HG03457 (cell line): Measurements from ENCODE around the gene GPR65.
"Not testable (repeated sequence)": the region's sequence is repeated elsewhere in the genome, so short reads cannot be mapped to it uniquely, and the experiment has no call there.

Source experiments
- ATAC-seq: cut with Tn5 transposase; IDR thresholded peaks from one replicate; pipeline ENCODE4 v1.9.1; 2021; ENCODE audit warnings: moderate number of reproducible peaks; ENCODE audit not compliant: unreplicated experiment

Gene GPR65

DNA sequence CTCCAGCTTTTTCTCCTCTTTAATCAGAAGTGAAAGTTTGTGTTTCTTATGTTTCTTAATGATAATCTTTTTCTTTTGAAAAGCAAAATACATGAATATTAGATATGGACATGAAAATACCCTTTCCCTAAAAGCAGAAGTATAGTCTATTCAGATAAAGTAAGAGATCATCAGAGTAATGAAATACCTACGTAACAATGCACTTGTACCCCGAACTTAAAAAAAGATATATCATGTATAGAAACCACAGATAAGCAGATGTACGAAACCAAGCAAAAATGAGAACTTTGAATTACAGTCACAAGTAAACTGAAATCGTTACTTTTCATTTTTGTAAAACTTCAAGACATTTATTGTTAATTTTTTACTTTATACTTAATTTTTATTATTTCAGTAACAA lies 1.5 kb upstream of the GPR65 start:
- no peak for ATAC-seq

DNA sequence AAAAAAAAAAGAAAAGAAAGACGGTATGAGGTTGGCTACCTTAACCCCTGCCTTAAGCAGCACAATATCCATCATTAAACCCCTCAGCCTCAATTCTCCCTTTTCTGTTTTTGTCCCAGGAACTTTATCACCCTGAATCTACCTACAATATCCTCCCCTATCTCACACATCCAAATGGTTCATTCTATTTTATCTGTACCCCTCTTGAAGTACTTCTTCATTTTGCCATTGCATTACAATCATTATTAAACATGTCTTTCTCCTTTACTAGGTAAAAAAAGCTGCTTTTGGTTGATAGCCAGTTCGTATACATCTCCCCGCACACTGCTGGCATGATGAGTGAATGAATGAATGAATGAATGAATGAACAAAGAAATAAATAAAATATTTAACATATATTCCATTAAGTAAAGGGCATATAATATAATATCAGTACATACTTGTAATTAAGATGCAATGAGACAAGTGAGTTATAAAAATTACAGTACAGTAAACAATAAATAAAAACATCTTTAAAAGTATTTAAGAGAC lies 364 bp upstream of the GPR65 start:
- ATAC-seq, result no peak

DNA sequence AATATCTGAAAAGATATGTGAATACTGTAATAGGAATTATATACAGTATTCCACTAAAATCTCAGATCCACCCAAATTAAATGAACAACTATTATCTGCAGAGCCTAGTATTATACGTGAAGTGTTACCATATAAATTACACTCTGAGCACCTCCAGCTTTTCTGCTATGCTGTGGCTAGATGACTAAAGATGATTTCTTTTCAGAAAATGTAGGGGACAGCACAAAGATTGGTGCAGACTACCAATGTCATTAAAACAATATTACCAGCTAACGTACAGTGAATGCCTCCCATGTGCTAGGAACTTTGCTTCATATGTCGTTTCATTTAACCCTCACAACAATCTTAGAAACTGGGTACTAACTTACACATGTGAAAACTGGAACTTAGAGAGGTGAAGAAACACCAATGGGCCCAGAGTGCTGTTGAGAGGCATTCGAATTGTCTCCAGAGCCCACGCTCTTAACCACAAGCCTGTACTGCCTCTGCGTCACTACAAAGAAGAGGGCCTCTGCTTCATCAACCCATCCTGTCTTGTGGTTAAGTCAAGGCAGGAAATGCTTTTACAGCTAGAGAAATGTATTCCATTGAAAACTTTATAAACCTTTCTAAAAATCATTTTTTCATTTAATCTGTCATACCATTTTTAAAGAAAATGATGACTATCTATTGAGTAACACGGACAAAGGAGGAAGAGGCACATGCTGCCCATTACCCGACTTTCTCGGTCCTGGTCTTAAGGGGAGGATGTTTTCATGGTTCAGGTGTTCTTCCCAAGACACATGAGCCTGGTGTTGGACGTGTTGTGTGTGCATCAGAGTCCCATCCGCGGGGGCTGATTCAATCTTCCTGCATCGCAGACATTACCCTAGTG lies 1.3 kb downstream of the GPR65 start:
- ATAC-seq, result peak; percentile 85

DNA sequence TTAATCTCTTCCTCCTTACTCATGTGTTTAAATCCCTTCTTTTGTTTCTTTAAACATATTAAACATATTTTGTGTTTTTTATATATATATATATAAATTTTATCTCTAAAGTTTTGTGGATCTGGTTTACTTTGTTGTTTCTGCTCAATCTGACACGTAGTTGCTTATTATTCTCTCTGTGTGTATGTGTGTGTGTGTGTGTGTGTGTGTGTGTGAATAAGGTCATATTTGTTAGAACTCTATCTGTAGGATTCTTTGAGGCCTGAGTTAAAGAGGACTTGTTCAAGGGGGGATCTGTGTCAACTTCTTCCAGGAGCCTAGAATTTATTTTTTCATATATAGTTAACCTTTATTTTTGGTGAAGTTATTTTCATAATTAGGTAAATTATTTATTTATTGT lies 2.7 kb downstream of the GPR65 start:
- no peak for ATAC-seq

DNA sequence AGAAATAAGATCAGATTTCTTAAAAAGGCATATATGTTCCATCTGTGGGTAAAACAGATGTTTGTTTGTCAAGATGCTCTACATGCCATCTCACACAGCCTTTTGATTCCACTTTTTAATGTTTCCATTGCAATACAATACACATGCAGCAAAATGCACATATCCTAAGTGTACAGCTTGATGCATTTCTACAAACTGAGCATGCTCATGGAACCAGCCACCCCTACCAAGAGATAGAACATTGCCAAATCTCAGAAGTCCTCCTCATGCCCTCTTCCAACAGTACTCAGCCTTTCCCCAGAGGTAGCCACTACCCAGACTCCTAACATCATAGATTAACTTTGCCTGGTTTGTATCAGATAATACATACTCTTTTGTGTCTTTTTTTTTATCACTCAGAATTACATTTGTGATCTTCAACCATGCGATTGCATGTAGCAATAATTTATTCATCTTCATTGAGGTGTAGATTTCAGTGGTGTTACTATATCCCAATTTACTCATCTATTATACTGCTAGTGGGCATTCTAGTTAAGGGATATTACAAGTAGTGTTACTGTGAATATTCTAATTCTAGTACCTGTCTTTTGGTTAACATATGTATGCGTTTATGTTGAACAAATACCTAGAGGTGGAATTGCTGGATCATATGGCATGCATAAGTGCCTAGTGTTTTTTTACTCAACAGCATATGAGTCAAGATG lies 3.3 kb downstream of the GPR65 start:
- no peak for ATAC-seq

DNA sequence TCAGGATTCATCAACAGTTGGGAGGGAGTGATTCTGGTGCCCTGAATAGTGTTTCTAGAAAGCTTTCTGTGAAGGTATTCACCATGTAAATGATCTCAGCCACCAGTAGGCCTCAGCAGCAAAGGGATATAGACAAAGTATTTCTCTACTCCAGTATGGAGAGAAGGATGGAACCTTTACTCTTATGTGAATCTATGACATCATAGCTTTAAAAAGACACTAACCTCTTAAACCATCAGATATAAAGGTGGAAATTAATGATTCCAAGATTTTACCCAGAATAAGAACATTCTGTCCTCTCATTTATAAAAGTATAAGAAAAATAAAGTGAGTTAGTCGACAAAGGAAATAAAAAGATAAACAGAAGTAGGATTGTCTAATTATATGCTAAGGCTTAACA lies 4.6 kb downstream of the GPR65 start:
- no peak for ATAC-seq

DNA sequence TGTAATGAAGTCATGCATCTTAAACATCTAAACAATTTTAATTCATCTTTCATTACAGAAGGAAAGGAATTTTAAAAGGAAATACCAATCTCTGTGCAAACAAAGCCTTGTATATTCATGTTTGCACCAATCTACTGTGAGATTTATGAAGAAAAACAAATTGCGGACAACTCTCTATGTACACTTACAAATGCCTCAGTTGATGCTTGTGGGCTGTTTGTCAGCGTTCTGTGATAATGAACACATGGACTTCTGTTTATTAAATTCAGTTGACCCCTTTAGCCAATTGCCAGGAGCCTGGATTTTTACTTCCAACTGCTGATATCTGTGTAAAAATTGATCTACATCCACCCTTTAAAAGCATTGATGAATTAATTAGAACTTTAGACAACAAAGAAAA lies 5.4 kb downstream of the GPR65 start:
- no peak for ATAC-seq

DNA sequence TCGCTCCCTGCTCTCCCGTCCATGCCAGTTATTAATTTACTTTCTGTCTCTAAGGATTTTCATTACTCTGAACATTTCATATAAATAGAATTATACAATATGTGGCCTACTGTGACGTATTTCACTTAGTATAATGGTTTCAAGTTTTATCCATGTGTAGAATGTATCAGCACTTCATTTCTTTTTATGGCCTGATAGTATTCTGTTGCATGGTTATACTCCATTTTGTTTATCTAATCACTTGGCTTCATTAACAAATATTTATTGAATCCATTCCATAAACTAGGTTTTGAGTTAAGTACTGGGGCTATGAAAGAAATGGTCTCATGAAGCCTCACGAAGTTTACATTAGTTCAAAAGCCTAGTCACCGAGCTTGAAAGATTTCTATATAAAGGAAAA lies 7.6 kb downstream of the GPR65 start:
- ATAC-seq, result no peak

DNA sequence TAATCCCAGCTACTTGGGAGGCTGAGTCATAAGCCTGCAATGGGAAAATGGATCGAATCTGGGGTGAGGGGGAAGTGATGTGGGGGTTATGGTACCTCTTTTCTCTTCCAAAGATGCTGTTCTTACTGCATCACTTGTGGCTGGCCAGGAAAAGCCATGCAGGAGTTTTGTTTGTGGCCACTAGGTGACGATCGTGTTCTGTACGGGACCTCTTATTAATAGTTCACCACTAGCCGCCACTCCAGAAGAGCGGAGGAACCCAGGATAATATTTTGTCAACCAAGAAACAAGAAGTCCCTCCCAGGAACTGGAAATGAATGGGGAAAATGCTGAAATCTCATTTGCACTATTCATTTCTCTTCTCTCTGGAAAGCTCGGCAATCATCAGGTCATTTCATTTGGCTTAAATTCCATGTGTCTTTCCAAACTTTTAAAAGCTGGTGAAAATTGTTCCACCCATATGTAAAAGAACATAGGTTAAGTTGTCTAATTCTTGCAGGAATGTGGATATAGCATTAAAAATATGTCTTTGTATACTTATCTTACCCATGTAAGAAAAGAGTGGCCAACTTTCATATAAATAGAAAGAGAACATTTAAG lies 8.9 kb downstream of the GPR65 start:
- peak; percentile 77 for ATAC-seq

DNA sequence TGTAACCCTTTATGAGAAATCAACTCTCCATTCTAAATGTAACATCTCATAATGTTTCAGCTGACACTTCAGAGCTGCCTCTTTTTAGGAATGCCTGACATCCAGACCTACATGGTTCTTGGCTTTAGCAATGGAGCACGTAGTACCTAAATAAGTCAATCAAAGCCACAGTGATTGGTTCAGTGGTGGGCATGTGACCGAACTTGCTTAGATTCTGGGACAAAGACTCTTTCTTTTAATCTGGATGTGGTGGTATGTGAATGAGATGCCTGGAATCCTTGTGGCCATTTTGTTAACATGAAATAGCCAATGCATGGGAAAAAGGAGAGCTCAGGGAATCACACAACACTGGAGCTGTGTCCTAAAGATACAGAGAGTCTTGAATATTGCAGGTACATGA lies 11.8 kb downstream of the GPR65 start:
- no peak for ATAC-seq

DNA sequence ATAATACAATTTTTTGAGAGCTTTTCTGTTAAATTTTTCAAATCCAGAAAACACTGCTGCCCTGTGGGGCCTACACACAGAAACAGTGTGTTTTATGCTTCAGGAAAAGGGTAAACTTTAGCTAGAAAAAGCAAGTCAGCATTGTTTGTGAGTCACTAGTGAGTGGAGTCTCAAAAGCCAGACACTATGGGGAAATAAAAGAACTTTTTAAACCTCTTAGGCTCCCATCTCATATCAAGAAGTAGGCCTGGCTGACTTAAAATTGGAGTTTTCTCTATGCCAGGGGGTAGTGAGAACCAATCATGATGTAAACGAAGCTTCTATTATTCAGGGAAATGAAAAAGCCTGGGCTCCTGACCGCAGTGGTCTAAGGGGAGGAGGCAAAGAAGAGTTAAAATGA lies 12.6 kb downstream of the GPR65 start:
- no peak for ATAC-seq

DNA sequence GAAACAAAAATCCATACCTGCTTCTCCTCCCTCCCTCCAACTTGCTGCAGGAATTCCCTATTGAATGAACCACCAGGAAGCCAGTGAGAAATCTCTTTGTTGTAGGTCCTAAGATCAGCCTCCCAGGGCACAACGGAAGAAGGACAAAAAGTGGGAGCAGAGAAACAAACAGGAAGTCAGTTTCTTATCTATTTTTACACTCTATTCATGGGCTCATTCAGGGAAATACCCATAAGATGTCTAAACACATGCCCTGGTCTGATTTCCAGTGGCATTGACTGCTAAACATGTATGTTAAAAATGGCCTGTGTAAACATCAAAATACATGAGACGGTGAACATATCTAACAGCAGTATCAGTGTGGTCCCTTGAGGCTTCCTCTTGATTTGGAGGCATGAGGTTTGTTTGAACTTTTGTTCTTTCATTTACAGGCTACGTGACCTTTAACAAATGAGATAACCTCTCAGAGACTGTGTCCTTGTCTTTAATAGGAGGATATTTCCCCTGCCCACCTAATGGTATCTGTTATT lies 18.8 kb downstream of the GPR65 start:
- no peak for ATAC-seq

DNA sequence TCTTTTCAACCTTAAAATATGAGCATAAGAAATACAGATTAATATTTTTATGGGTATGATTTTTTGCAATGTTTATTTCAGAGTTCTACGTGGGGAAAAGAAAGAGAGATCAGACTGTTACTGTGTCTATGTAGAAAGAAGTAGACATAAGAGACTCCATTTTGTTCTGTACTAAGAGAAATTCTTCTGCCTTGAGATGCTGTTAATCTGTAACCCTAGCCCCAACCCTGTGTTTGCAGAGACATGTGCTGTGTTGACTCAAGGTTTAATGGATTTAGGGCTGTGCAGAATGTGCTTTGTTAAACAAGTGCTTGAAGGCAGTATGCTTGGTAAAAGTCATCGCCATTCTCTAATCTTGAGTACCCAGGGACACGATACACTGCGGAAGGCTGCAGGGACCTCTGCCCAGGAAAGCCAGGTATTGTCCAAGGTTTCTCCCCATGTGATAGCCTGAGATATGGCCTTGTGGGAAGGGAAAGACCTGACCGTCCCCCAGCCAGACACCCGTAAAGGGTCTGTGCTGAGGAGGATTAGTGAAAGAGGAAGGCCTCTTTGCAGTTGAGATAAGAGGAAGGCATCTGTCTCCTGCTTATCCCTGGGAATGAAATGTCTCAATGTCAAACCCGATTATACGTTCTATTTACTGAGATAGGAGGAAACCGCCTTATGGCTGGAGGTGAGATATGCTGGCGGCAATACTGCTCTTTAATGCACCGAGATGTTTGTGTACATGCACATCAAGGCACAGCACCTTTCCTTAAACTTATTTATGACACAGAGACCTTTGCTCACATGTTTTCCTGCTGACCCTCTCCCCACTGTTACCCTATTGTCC lies 19.5 kb downstream of the GPR65 start:
- not testable (repeated sequence) for ATAC-seq

DNA sequence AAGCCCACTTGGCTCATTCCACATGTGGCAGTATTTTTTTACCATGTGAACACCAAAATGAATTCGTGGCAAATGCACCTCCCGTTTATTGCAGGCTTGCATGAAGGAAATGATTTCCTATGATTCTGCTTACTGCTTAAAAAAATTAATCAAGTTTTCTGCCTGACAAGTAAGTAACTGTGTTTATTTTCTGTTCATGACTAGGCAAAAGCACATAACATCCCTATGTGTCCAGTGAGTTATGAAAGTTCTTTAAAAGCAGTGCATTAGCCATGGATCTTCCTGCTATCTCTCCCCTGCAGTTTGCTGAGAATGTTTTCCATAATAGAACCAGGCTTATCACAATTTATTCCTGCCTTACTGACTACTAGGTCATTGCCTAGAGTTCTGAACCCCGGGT lies 20.4 kb downstream of the GPR65 start:
- no peak for ATAC-seq

DNA sequence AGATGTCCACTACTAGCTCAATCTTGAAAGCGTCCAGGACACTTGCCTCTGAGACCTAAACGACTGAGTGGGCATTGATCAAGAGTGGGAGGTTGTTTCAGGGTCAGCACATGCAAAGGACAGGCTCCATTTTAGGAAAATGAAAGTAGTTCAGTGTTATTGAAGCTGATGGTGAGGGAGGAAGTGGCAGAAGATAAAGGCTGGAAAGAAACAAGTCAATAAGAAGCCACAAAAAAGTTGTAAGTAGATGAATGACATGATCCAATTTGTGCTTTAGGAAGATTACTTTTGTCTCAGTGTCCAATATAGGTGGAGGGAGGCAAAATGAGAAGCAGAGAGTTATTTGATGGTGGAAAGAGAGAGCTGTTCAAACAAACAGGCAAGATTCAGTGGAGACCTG lies 22.0 kb downstream of the GPR65 start:
- no peak for ATAC-seq

DNA sequence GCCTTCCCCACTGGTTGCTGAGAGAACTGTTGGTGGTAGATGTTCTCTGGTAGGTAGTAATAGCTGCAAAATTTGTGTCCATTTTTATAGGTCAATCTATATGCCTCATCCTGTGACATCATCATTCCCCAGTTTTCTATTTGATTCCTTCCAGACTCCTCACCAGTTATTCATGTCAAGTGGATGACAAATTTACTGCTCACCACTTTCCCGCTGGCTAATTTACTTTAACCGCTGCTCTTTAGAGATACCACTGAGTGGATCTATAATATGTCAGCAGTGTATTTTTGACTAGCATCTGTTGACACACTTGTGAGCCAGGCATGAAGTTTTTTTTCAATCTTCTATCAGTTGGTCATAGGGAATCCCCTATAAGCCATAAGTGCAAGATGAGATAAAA lies 24.6 kb downstream of the GPR65 start:
- ATAC-seq, result no peak

DNA sequence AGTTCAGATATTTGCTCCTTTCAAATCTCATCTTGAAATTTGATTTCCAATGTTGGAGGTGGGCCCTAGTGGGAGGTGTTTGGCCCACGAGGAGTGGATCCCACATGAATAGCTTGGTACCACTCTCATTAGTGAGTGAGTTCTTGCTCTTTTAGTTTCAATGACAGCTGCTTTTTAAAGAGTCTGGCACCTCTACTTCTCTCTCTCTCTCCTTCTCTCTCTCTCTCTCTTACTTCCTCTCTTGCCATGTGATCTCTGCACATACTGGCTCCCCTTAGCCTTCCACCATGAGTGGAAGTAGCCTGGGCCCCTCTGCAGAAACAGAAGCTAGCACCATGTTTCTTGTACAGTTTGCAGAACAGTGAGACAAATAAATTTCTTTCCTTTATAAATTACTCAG lies 25.1 kb downstream of the GPR65 start:
- no peak for ATAC-seq

DNA sequence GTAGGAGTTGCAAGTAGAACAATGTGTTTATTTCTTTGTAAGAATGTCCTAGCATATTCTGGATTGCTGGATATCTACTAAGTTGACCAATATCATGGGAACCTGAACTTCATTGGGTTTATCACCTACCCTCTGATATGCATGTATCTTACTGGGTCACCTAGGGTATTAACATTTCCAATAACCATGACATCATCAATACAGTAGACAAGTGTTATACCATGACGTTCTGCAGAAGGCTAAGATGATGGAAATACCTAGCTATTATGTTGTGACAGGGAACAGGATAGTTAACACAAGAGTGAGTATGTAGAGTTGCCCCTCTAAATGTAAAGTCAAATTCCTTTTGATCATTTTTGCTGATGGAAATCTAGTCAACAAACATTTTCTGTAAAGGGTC lies 26.0 kb downstream of the GPR65 start:
- ATAC-seq, result no peak

DNA sequence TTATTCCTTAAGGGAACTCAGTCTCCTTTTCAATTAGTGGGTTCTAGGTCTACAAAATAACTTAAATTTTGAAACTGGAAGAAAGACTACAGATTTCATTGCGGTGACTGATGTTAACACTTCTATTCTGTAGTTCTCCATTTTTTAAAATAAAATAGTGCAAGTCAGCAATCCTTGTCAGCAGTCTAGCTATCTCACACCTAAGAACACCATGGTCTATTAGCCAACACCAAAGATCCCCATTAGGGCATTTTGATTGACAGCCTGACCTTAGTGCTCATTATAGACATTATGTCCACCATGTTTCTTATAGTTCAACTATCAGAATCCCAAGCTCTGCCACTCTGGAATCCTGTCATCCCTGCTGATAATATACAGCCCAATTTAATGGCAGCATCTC lies 27.4 kb downstream of the GPR65 start:
- ATAC-seq, result no peak

DNA sequence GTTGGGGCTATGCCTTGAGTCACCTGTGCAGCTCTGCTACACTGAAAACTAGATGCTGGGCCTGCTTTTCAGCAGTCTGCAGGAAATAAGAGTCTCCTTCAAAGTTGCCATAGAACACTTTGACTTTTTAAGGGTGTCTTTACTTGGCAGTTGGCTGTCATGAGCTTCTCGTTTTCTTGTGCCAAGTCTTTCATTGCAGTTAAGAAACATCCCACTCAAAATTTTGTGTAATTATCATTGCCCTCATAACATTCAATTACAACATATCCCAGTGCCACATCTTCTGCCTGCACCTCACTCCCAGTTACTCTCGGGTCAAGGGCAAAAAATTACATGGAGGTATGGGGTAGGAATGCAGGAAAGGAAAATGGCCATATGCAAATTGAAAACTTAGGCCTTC lies 29.1 kb downstream of the GPR65 start:
- ATAC-seq, result no peak

DNA sequence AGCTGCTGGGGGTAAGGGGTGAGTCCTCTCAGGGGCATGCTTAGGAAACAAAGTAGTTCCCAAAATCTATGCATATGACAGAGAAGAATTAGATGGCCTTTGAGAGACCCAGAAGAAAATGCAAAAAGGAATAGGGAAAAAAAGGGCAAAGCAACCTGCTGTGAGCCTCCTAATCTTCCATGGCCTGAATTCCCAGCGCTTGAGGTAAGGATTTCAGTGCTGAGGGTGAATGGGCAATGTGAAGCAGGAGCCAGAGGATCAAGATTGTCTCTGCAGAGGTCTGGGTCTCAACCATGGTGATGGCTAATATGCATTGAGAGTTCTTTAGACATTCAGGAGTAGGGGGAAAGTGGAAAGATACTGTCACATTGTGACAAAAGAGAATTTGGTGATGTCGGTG lies 31.5 kb downstream of the GPR65 start:
- ATAC-seq, result no peak
